SU-DHL-6 (cell line): ENCODE measurements around the gene ARPC1A.

ENCODE experiments used
- CTCF ChIP-seq: fragments of 200-600 bp; sonication (generic); IDR thresholded peaks from one replicate; pipeline ENCODE4 v1.5.1; 2017; ENCODE audit warnings: antibody characterized with exemption, mild to moderate bottlenecking, low read length, moderate library complexity; ENCODE audit not compliant: insufficient read depth, poor library complexity, severe bottlenecking
- EZH2phosphoT487 ChIP-seq: fragments of 200-600 bp; sonication (generic), shearing (Covaris generic); conservative IDR thresholded peaks from 2 replicates; pipeline ENCODE4 v1.6.1; 2018; ENCODE audit warnings: mild to moderate bottlenecking, antibody characterized with exemption, low read length, moderate library complexity, mixed read lengths

DNA sequence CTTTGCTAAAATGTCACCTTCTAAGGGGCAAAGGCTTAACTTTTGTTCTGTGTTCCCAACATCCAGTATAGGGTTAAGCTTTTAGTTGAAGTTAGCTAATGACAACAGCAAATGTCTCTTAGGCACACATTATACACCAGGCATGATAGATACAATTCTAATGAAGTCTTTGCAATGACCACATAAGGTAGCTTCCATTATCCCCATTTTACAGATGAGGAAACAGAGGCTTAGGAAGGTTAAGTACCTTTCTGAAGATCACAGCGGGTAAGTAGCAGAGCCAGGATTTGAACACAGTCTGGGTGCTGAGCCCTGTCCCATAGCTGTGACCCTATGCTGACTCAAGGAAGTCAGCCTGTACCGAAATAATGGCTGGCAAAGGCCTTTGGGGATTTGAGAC lies 84.9 kb downstream of the ARPC1A start:
- TF ChIP-seq CTCF = no peak
- no peak for TF ChIP-seq EZH2phosphoT487
